GM12801 (cell line): ENCODE measurements around the gene KCNH6.

Source experiments
- CTCF ChIP-seq: IDR thresholded peaks from one replicate; pipeline ENCODE4 v1.5.1; 2011; ENCODE audit warnings: control low read depth; ENCODE audit not compliant: insufficient read length; ENCODE audit errors: extremely low read depth

The KCNH6 gene

GRCh38 chr17:63515426-63515825 lies 7.7 kb upstream of the KCNH6 start:
- no peak for TF ChIP-seq CTCF

GRCh38 chr17:63516910-63517824 lies 6.0 kb upstream of the KCNH6 start:
- TF ChIP-seq CTCF: no peak

- no peak for TF ChIP-seq CTCF
Observed at GRCh38 chr17:63517825-63518534, 5.2 kb upstream of the KCNH6 start.

GRCh38 chr17:63519116-63519881 lies 3.9 kb upstream of the KCNH6 start:
- TF ChIP-seq CTCF: no peak

- no peak for TF ChIP-seq CTCF
Observed at GRCh38 chr17:63519972-63520882, 2.9 kb upstream of the KCNH6 start.

- TF ChIP-seq CTCF: no peak
Observed at GRCh38 chr17:63524051-63524450, 893 bp downstream of the KCNH6 start.
